Measurements from ENCODE around the gene KCNH2. TPM values are rescaled to one million over a fixed set of nuclear protein-coding genes. Genes with fewer than 3 reads are reported as not detected.

The KCNH2 gene
- total and polyA plus RNA-seq, 12 donors: 50.2 to 126 (median 78.4) TPM

DNA sequence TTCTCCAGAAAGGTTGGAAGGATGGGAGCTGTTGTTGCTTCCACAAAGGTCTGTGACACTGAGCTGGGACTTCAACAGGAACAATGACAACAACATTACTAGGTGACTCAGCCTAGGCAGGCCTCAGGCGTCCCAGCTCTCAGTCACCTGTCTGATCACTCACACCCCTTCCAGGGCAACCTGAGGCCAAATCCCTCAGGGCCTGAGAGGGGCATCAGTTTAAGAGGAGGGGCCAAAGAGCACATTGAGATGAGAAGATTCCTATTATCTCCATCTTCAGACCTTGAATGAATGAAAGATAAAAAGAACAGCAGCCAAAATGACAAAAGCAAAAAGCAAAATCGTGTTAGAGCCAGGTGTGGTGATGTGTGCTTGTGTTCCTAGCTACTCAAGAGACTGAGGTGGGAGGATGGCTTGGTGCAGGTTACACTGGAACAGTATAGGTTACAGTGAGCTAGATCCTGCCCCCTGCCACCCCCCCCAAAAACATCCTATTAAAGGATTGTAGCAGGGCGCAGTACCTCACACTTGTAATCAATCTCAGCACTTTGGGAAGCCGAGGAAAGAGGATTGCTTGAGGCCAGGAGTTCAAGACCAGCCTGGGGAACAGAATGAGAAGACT lies 46.4 kb upstream of the KCNH2 start, which contains the start of gene ATG9B:
ATG9B (minus strand) TSS at position 60 of the 622 bp plus-strand sequence. CDS start 71 bp downstream, outside the sequence.
- H3K9me3 ChIP-seq: no peaks in the 10 kb centered on the region
- peaks cover 3 to 17% (median 9%) of the 10 kb centered on the region in 9 donors for H3K4me1 ChIP-seq
- H3K4me3 ChIP-seq: no peak within 1 kb of the TSS
- H3K36me3 ChIP-seq: no peaks in the 10 kb centered on the region
- TF ChIP-seq, protein P1, sequence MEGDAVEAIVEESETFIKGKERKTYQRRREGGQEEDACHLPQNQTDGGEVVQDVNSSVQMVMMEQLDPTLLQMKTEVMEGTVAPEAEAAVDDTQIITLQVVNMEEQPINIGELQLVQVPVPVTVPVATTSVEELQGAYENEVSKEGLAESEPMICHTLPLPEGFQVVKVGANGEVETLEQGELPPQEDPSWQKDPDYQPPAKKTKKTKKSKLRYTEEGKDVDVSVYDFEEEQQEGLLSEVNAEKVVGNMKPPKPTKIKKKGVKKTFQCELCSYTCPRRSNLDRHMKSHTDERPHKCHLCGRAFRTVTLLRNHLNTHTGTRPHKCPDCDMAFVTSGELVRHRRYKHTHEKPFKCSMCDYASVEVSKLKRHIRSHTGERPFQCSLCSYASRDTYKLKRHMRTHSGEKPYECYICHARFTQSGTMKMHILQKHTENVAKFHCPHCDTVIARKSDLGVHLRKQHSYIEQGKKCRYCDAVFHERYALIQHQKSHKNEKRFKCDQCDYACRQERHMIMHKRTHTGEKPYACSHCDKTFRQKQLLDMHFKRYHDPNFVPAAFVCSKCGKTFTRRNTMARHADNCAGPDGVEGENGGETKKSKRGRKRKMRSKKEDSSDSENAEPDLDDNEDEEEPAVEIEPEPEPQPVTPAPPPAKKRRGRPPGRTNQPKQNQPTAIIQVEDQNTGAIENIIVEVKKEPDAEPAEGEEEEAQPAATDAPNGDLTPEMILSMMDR (IDR thresholded peaks at IDR 0.05): no peak
- ATAC-seq (no peak), DNase-seq (no peak)
- WGBS, 2 donors: 81 to 82% methylated on average over 4 of the region's 4 CpGs
- H3K27ac ChIP-seq: no peak within 1 kb of the TSS
- intact Hi-C loops (cut with DNase I): loop anchor here in 3 of 10 donors (5.0 kb wide), 2 partner anchors 68 to 88 kb away; no protein-coding TSS in a partner anchor
- H3K27me3 ChIP-seq: peaks cover 0 to 30% (median 19%) of the 10 kb centered on the region in 7 donors

DNA sequence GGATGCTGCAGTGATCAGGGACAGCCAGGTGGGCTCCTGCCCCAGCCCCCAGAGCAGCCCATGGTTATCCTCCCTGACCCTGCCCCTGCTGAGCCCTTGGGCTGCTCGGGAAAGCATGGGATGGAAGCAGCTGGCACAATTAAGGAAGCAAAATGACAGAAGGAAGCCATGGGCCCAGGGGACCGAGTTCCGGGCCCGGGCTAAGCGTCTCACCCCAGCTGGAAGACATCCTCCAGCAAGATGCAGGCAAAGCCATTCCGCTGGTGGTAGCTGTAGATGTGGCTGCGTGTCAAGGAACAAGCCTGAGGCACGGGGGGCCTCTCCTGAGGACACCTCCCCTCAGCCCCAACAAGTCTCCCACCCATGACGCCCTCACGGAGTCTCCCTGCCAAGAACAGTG lies 45.1 kb upstream of the KCNH2 start:
- Histone ChIP-seq H3K4me1 (peaks cover 6 to 18% (median 10%) of the 10 kb centered on the region in 9 donors), H3K36me3 (no peaks in the 10 kb centered on the region), H3K9me3 (no peaks in the 10 kb centered on the region), H3K27ac (no peak overlapping the region), H3K4me3 (no peak overlapping the region), H3K27me3 (peaks cover 0 to 43% (median 30%) of the 10 kb centered on the region in 7 donors)
- TF ChIP-seq, protein P1 (IDR thresholded peaks at IDR 0.05): no peak
- intact Hi-C loops (cut with DNase I): no loop called here
- DNase-seq (no peak), ATAC-seq (no peak)
- 63 to 66% methylated on average over 10 of the region's 10 CpGs for WGBS, 2 donors

DNA sequence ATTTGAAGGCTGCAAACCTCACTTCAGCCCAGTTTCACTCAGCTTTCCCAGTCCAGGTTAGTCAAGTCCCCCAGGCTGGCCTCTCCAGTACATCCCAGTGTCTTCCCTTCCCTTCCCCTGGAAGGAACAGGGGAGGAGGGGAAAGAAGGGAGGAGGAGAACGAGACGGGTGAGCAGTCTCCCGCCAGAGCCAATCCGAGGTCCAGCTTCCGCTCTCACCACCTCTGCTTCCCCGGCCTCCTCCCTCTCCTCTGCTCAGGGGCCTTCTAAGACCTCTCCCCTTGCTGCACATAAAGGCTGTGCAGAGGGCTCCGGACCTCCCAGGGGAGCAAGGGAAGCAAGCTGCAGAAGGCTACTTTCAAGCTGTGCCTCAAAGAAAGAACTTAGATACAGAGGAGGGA lies 42.1 kb upstream of the KCNH2 start:
- Histone ChIP-seq H3K4me3 (no peak overlapping the region), H3K27me3 (peaks cover 0 to 56% (median 43%) of the 10 kb centered on the region in 7 donors)
- WGBS, 2 donors: 59 to 60% methylated on average over 7 of the region's 7 CpGs

DNA sequence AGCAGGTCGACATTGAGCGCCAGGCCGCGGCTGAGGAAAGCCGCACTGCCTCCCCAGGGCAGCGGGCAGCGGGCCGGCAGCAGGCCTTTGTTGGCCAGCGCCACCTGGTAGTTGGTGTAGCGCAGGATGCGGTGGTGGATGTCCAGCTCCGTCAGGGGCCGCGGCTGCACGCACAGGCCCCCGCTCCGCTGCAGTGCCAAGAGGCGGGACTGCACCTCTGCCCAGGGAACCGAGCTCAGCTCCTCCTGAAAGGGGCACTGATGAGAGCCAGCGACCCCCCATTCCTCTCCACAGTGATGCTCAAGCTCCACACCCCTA lies 41.0 kb upstream of the KCNH2 start:
- Histone ChIP-seq H3K4me3 (peak overlapping the region in 9 of 10 donors; percentile 3 to 37 (median 24)), H3K36me3 (peaks cover 0 to 9% (median 0%) of the 10 kb centered on the region in 9 donors), H3K4me1 (peaks cover 9 to 38% (median 21%) of the 10 kb centered on the region in 9 donors), H3K9me3 (no peaks in the 10 kb centered on the region), H3K27me3 (peaks cover 0 to 56% (median 44%) of the 10 kb centered on the region in 7 donors), H3K27ac (no peak overlapping the region)
- peak in 3 of 8 donors; percentile 2 to 4 (median 4) for ATAC-seq
- intact Hi-C loops (cut with DNase I): loop anchor here in 4 of 10 donors (5.0 to 10.0 kb wide), 4 partner anchors 54 to 242 kb away; no protein-coding TSS in a partner anchor
- 26 to 34% methylated on average over 20 of the region's 20 CpGs for WGBS, 2 donors
- TF ChIP-seq, protein P1 (IDR thresholded peaks at IDR 0.05): no peak
- DNase-seq: no peak

More for the DNA sequence above, 42.1 kb upstream of the KCNH2 start:
- TF ChIP-seq, protein P1 (IDR thresholded peaks at IDR 0.05): no peak
- Histone ChIP-seq H3K27ac (no peak overlapping the region), H3K36me3 (no peaks in the 10 kb centered on the region), H3K4me1 (peaks cover 9 to 28% (median 17%) of the 10 kb centered on the region in 9 donors), H3K9me3 (no peaks in the 10 kb centered on the region)
- intact Hi-C loops (cut with DNase I): no loop called here
- no peak for DNase-seq
- no peak for ATAC-seq
